CD4-positive, alpha-beta T cell treated with Interleukin-15 for 1 hour (primary cell): ENCODE measurements around the gene PIANP.

Experiments used
- DNase-seq: peaks from one replicate; pipeline ENCODE4 v3.0.0-alpha.2; 2020

Gene PIANP

GRCh38 chr12:6703631-6704030, 3.0 kb upstream of the PIANP start:
- DNase-seq: no peak

DNA sequence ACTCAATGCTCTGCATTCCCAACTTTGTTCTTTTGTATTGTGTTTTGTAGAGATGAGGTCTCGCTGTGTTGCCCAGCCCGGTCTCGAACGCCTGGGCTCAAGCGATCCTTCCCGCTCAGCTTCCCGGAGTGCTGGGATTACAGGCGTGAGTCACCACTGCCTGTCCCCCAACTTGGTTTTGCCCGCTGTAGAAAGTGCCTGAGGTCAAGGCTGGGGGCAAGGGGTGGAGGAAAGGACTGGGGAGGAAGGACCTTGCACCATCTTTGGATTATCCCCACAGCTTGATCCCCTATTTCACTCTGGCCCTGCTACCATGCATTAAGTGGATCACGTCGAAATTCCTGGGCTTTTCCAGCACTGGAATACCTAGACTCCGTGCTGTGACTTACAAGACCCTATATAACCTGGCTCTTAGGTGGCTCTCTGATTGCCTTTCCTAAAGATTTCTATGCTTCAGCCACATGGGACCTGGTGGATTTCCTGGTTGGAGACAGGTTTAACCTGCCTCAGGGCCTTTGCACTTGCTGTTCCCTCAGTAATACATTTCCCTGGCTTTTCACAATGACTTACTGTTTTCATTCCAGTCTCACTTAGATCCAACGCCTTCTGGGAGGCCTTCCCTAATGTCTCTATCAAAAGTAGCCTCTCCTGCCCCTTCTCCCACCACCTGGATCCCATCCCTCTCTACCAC, 608 bp upstream of the PIANP start:
- DNase-seq: no peak

DNA sequence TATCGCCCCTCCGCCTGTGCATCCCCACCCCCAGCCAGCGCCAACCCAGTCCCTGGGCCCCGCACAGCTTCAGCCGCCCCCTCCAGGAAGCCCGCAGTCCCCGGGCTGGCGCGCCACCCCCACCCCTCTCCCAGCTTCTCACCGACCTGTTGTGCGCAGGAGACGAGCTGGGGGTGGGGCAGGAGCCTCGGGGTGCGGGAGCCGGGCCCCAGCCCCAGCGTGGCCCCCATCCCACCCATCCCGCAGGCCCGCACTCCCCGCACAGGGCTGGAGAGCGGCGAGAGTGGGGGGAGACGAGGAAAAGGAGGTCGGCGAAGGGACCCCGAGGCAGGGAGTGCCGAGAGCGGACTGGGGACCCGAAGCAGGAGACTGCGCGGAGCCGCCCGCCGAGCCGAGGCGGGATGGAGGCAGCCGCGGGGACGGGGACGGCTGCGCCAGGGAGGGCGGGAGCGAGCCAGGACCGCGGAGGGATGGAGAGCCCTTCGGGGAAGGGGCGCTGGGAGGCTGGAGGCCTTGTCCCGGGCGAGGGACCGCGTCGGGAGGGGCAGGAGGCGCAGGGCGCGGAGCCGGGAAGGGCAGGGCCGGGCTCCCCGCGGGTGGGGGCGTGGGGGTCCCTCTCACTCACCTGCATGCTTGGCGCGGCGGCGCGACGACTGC, 498 bp downstream of the PIANP start:
- no peak for DNase-seq

DNA sequence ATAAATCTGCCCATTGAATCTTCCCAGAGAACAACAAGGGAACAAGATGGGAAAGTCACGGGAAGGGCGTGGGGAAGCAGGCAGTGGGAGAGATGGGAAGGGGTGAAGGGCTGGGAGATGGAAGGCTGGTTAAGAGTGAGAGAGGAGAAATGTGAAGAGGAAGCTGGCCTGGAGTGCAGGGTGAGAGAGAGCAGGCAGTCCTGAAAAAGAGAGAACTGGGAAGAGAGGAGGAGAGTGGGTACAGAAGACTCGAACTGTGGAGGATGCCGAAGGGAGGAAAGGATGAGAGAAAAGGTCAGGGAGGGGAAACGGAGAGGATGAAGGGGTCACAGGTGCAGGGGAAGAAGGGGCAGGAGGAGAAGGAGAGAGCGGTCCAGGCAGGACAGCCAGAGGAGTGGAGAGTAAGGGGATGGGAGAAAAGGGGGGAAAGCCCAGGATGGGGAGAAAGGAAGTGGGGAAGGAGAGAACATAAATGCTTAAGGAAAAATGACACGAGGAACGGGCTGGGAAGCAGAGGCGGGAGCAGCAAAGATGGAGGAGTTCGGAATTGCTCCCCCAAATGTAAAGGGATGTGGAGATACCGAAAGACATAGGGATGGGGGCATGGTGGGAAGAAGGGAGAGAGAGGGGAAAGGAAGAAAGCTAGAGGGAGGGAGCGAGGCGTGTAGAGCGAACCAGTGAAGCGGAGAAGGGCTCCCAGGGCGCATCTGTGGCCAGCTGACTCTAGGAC, 1.2 kb downstream of the PIANP start:
- DNase-seq: no peak

- DNase-seq: no peak
These were observed 2.1 kb downstream of the PIANP start for GRCh38 chr12:6698352-6699046.

DNA sequence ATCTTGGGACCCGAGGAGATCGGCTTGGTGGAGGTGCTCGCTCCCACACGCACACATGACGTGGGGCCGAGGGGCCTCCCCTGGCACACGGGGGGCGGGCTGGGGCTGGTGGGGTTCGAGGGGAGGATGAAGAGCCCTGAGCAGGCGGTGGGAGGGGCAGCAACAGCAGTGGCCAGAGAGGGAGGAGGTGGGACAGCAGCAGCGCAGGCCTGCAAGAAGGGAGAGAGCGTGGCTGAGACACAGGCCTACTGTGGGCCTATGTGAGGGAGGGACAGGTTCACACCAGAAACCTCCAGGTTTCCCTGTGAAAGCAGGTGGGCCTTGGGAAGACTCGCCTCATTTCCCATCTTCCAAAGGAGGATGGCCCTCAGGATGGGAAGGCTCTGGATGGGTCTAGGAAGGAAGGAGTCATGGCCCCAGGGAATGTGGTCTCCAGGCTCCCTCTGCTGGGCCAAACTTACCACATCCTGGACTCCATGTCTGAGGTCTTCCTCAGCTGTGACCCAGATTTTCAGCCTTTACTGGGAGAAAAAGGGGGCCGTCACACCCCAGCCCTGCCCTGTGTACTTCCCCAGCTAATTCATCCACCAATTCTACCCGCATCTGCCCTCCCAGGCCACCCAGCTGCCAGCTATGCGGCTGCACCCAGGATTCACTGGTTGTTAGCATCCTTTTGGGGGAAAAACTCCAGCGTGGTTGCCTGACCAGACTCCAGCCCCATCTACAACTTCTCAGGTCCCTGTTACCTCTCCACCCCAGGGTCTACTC, 2.8 kb downstream of the PIANP start:
- DNase-seq: no peak

- no peak for DNase-seq
These were observed 3.7 kb downstream of the PIANP start for GRCh38 chr12:6696690-6697583.

DNA sequence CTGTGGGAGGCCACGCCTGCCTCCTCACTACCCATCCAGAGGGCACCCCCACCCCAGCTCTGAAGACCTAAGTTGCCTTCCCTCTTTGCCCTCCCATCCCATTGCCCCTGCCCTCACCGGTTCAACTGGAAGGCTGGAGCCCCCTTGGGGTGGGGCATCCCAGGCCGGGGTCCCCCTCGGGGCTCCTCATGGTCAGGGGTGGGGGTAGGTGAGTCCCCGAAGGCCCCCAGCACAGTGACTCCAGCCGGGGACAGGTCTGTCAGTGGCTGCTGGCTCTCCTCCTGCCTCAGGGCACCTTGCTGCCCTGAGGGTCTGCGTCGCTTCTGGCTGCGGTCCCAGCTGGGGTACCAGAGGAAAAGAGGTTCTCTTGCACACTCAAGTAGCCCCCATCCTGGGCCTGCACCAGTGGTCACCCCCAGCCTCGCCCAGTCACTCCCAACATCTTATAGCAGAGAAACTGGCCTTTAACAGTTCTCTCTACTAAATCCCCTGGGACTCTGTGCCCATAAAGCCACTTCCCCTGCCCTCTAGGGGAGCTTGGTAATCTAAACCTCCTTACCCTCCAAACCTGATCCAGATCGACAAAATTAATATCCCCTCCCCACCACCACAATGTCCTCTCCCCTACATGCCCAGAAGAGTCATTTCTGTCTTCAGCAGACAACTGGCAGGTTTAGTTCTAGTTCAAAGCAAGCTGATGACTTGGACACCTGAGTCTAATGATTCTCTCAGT, 5.1 kb downstream of the PIANP start:
- no peak for DNase-seq

GRCh38 chr12:6694701-6695100, 5.9 kb downstream of the PIANP start:
- DNase-seq: no peak

GRCh38 chr12:6693832-6694355, 6.7 kb downstream of the PIANP start:
- DNase-seq: no peak

DNA sequence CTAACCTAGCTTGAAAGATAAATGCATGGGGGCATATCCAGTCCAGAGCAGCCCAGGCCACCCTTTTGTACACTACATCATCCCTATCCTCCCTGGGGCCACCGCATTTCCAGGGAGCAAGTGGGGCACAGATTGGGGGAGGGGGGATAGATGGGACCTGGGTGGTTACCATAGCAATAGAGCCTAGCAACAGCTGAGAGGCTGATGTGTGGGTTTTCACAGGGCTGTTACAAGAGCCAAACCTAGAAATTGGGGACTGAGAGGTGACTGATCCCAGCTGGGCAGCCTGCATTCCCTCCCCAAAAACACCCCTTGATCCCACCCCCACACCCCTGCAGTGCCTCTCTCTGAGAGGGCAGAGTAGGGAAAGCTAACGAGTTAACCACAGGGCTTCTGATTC, 7.7 kb downstream of the PIANP start:
- DNase-seq: no peak

- DNase-seq: no peak
These were observed 9.1 kb downstream of the PIANP start for GRCh38 chr12:6691473-6691872.

- DNase-seq: peak; percentile 98
These were observed 11.4 kb downstream of the PIANP start, which contains the start of gene ZNF384 for GRCh38 chr12:6688999-6689882. ZNF384 (minus strand) TSS chr12:6689375; CDS start chr12:6679520, 9,855 bp downstream.

- peak; percentile 54 for DNase-seq
These were observed 12.0 kb downstream of the PIANP start for GRCh38 chr12:6688543-6688998.

GRCh38 chr12:6685814-6686213, 14.8 kb downstream of the PIANP start:
- DNase-seq: no peak

GRCh38 chr12:6684609-6685008, 16.0 kb downstream of the PIANP start:
- peak; percentile 48 for DNase-seq

DNA sequence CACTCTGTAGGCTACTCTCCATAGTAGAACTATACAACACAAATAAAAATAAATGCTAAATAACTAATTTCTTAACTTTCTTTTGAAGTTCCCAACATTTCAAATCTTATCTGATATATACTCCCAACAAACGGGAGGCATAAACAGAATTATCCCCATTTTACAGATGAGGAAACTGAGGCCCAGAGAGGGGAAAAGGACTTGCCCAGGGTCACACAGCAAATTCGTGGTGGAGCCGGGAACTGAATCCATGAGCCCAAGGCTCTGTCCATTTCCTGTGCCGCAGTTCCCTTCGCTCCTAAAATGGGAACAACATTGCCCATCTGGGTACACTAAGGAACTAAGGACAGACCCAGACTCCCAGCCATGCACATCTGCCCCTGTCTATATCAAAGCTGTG, 23.7 kb downstream of the PIANP start:
- DNase-seq: no peak

DNA sequence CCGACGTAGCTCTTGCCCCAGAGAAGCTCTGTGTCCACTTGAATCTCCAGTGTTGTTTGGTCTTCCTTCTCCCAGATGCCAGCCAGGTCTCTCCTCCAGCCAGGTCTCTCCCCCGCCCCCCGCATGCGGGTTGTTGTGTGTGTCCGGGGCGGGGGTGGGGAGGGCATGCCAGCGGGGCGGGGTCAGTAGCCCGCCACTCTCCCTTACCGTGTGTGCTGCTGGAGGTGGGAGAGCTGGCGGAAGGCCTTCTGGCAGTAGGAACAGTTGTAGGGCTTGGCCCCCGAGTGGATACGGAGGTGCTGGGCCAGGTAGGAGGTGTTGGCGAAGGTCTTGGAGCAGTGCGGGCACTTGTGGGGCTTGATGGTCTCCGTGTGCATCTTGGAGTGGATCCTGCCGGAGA, 28.5 kb downstream of the PIANP start:
- DNase-seq: no peak

- no peak for DNase-seq
These were observed 32.9 kb downstream of the PIANP start for GRCh38 chr12:6667559-6668210.
